ENCODE data around the gene NGEF.
"Not testable (repeated sequence)": the region's sequence is repeated elsewhere in the genome, so short reads cannot be mapped to it uniquely, and the experiment has no call there.

Gene NGEF

GRCh38 chr2:233020454-233020853 lies 7.4 kb upstream of the NGEF start:
- H3K36me3 ChIP-seq (ENCODE audit: insufficient read depth, low read length) = no peaks in the 10 kb centered on the region
- H3K4me1 ChIP-seq (ENCODE audit: insufficient read depth, low read length) = peaks cover 2% of the 10 kb centered on the region
- no peak overlapping the region for H3K9ac ChIP-seq (ENCODE audit: low read depth, low read length)
- no peaks in the 10 kb centered on the region for H3K9me3 ChIP-seq (ENCODE audit: control insufficient read depth, insufficient read depth, low read length)

GRCh38 chr2:233019610-233020009 lies 6.6 kb upstream of the NGEF start:
- not testable (repeated sequence) for H3K4me1 ChIP-seq (ENCODE audit: insufficient read depth, low read length); H3K9ac ChIP-seq (ENCODE audit: low read depth, low read length); H3K9me3 ChIP-seq (ENCODE audit: control insufficient read depth, insufficient read depth, low read length); H3K36me3 ChIP-seq (ENCODE audit: insufficient read depth, low read length)

GRCh38 chr2:233017947-233018346 lies 4.9 kb upstream of the NGEF start:
- Histone ChIP-seq H3K9me3 (ENCODE audit: control insufficient read depth, insufficient read depth, low read length) (no peaks in the 10 kb centered on the region), H3K9ac (ENCODE audit: low read depth, low read length) (no peak overlapping the region), H3K4me1 (ENCODE audit: insufficient read depth, low read length) (no peaks in the 10 kb centered on the region), H3K36me3 (ENCODE audit: insufficient read depth, low read length) (no peaks in the 10 kb centered on the region)

- Histone ChIP-seq H3K36me3 (ENCODE audit: insufficient read depth, low read length) (no peaks in the 10 kb centered on the region), H3K9ac (ENCODE audit: low read depth, low read length) (no peak overlapping the region), H3K9me3 (ENCODE audit: control insufficient read depth, insufficient read depth, low read length) (no peaks in the 10 kb centered on the region), H3K4me1 (ENCODE audit: insufficient read depth, low read length) (no peaks in the 10 kb centered on the region)
These were observed 2.1 kb upstream of the NGEF start for GRCh38 chr2:233015019-233015645.

- Histone ChIP-seq H3K9me3 (ENCODE audit: control insufficient read depth, insufficient read depth, low read length) (no peaks in the 10 kb centered on the region), H3K4me1 (ENCODE audit: insufficient read depth, low read length) (no peaks in the 10 kb centered on the region), H3K36me3 (ENCODE audit: insufficient read depth, low read length) (no peaks in the 10 kb centered on the region), H3K9ac (ENCODE audit: low read depth, low read length) (no peak overlapping the region)
These were observed 594 bp upstream of the NGEF start for GRCh38 chr2:233013650-233014049.

- H3K9ac ChIP-seq (ENCODE audit: low read depth, low read length) = no peak overlapping the region
- H3K9me3 ChIP-seq (ENCODE audit: control insufficient read depth, insufficient read depth, low read length) = no peaks in the 10 kb centered on the region
- no peaks in the 10 kb centered on the region for H3K4me1 ChIP-seq (ENCODE audit: insufficient read depth, low read length)
- H3K36me3 ChIP-seq (ENCODE audit: insufficient read depth, low read length) = no peaks in the 10 kb centered on the region
These were observed 620 bp downstream of the NGEF start for GRCh38 chr2:233012301-233012971.

GRCh38 chr2:233011702-233012131 lies 1.3 kb downstream of the NGEF start:
- H3K4me1 ChIP-seq (ENCODE audit: insufficient read depth, low read length) = no peaks in the 10 kb centered on the region
- no peaks in the 10 kb centered on the region for H3K9me3 ChIP-seq (ENCODE audit: control insufficient read depth, insufficient read depth, low read length)
- H3K36me3 ChIP-seq (ENCODE audit: insufficient read depth, low read length) = no peaks in the 10 kb centered on the region
- H3K9ac ChIP-seq (ENCODE audit: low read depth, low read length) = no peak overlapping the region

- Histone ChIP-seq H3K36me3 (ENCODE audit: insufficient read depth, low read length) (no peaks in the 10 kb centered on the region), H3K4me1 (ENCODE audit: insufficient read depth, low read length) (no peaks in the 10 kb centered on the region), H3K9ac (ENCODE audit: low read depth, low read length) (no peak overlapping the region), H3K9me3 (ENCODE audit: control insufficient read depth, insufficient read depth, low read length) (no peaks in the 10 kb centered on the region)
These were observed 1.8 kb downstream of the NGEF start for GRCh38 chr2:233011268-233011650.

- H3K36me3 ChIP-seq (ENCODE audit: insufficient read depth, low read length) = no peaks in the 10 kb centered on the region
- no peak overlapping the region for H3K9ac ChIP-seq (ENCODE audit: low read depth, low read length)
- no peaks in the 10 kb centered on the region for H3K4me1 ChIP-seq (ENCODE audit: insufficient read depth, low read length)
- H3K9me3 ChIP-seq (ENCODE audit: control insufficient read depth, insufficient read depth, low read length) = no peaks in the 10 kb centered on the region
These were observed 2.3 kb downstream of the NGEF start for GRCh38 chr2:233010569-233011267.

GRCh38 chr2:233009661-233010060 lies 3.4 kb downstream of the NGEF start:
- Histone ChIP-seq H3K4me1 (ENCODE audit: insufficient read depth, low read length) (no peaks in the 10 kb centered on the region), H3K36me3 (ENCODE audit: insufficient read depth, low read length) (no peaks in the 10 kb centered on the region), H3K9me3 (ENCODE audit: control insufficient read depth, insufficient read depth, low read length) (no peaks in the 10 kb centered on the region), H3K9ac (ENCODE audit: low read depth, low read length) (no peak overlapping the region)

GRCh38 chr2:233007739-233008138 lies 5.3 kb downstream of the NGEF start:
- Histone ChIP-seq H3K9ac (ENCODE audit: low read depth, low read length) (no peak overlapping the region), H3K36me3 (ENCODE audit: insufficient read depth, low read length) (no peaks in the 10 kb centered on the region), H3K4me1 (ENCODE audit: insufficient read depth, low read length) (no peaks in the 10 kb centered on the region), H3K9me3 (ENCODE audit: control insufficient read depth, insufficient read depth, low read length) (no peaks in the 10 kb centered on the region)

GRCh38 chr2:233007270-233007669 lies 5.8 kb downstream of the NGEF start:
- no peaks in the 10 kb centered on the region for H3K4me1 ChIP-seq (ENCODE audit: insufficient read depth, low read length)
- no peaks in the 10 kb centered on the region for H3K36me3 ChIP-seq (ENCODE audit: insufficient read depth, low read length)
- H3K9ac ChIP-seq (ENCODE audit: low read depth, low read length) = no peak overlapping the region
- no peaks in the 10 kb centered on the region for H3K9me3 ChIP-seq (ENCODE audit: control insufficient read depth, insufficient read depth, low read length)

- Histone ChIP-seq H3K4me1 (ENCODE audit: insufficient read depth, low read length) (no peaks in the 10 kb centered on the region), H3K9ac (ENCODE audit: low read depth, low read length) (no peak overlapping the region), H3K9me3 (ENCODE audit: control insufficient read depth, insufficient read depth, low read length) (no peaks in the 10 kb centered on the region), H3K36me3 (ENCODE audit: insufficient read depth, low read length) (no peaks in the 10 kb centered on the region)
These were observed 6.4 kb downstream of the NGEF start for GRCh38 chr2:233006648-233007047.

- no peaks in the 10 kb centered on the region for H3K36me3 ChIP-seq (ENCODE audit: insufficient read depth, low read length)
- H3K9me3 ChIP-seq (ENCODE audit: control insufficient read depth, insufficient read depth, low read length) = no peaks in the 10 kb centered on the region
- no peak overlapping the region for H3K9ac ChIP-seq (ENCODE audit: low read depth, low read length)
- H3K4me1 ChIP-seq (ENCODE audit: insufficient read depth, low read length) = no peaks in the 10 kb centered on the region
These were observed 8.0 kb downstream of the NGEF start for GRCh38 chr2:233005096-233005495.
